Esophagus muscularis mucosa (tissue), 4 donors: ENCODE data around the gene UNC45A. TPM values are rescaled to one million over a fixed set of nuclear protein-coding genes. Genes with fewer than 3 reads are reported as not detected.
"Not testable (repeated sequence)": the region's sequence is repeated elsewhere in the genome, so short reads cannot be mapped to it uniquely, and the experiment has no call there.

Source experiments
- DNase-seq: peaks from one replicate; pipeline ENCODE4 v3.0.0-alpha.2; 2017; ENCODE audit errors: extremely low spot score
- H3K27ac ChIP-seq, 4 donors: fragments of 200-600 bp; sonication (generic); replicated peaks in 1 of 4; 1 replicate in 3 of 4; 2 replicates in 1 of 4; pipeline ENCODE4 v1.5.1; 2016 to 2019; ENCODE audit warnings: mild to moderate bottlenecking in 1 of 4
- H3K27me3 ChIP-seq, 4 donors: fragments of 200-600 bp; sonication (generic); one replicate each; pipeline versions ENCODE4 v1.5.1 to v1.6.0; 2016 to 2019
- H3K36me3 ChIP-seq, 4 donors: fragments of 200-600 bp; sonication (generic); one replicate each; pipeline ENCODE4 v1.5.1; 2016 to 2019
- H3K4me1 ChIP-seq, 4 donors: fragments of 200-600 bp; sonication (generic); one replicate each; pipeline ENCODE4 v1.5.1; 2016 to 2019
- H3K4me3 ChIP-seq, 4 donors: fragments of 200-600 bp; sonication (generic); 1 replicate in 2 of 4; 2 replicates in 2 of 4; pipeline ENCODE4 v1.5.1; 2016 to 2019; ENCODE audit warnings: mild to moderate bottlenecking in 4 of 4, moderate library complexity in 1 of 4
- H3K9me3 ChIP-seq, 4 donors: fragments of 200-600 bp; sonication (generic); 1 replicate in 3 of 4; 2 replicates in 1 of 4; pipeline ENCODE4 v1.5.1; 2016 to 2019
- EP300 ChIP-seq: sonication (generic); formaldehyde crosslinking; IDR thresholded peaks from one replicate; pipeline ENCODE4 v1.6.1; 2017; ENCODE audit warnings: antibody characterized with exemption
- POLR2A ChIP-seq: fragments of 450-650 bp; IDR thresholded peaks from one replicate; pipeline ENCODE4 v1.6.1; 2017; ENCODE audit warnings: antibody characterized with exemption, moderate library complexity, mild to moderate bottlenecking, low read depth
- POLR2AphosphoS5 ChIP-seq, 2 donors: sonication (generic); formaldehyde crosslinking; IDR thresholded peaks; one replicate each; pipeline ENCODE4 v1.6.1; 2017; ENCODE audit warnings: antibody characterized with exemption in 2 of 2
- WGBS: methylation state at CpG from one replicate; pipeline ENCODE4 v1.1.5; 2018; 5-methylcytosine and 5-hydroxymethylcytosine counted together
- intact Hi-C: fragments of 100-400 bp; cut with DNase I; formaldehyde crosslinking; loops from one replicate; pipeline ENCODE4 v1.15.1; 2023
- total RNA-seq, 4 donors: library from RNA; depleted of rRNA; stranded (reverse); fragments of >200 nt; gene quantifications; one replicate each; pipeline versions ENCODE4 v1.1.0 to v1.2.1, GENCODE V29; 2016
- TF ChIP-seq, protein P1 (sequence below), 3 experiments: fragments of 200-600 bp in 2 of 3; fragments of 450-650 bp in 1 of 3; sonication (generic) in 2 of 3; IDR thresholded peaks; one replicate each; pipeline ENCODE4 v1.5.1; 2017 to 2019; ENCODE audit warnings: antibody characterized with exemption in 3 of 3, mild to moderate bottlenecking in 2 of 3, moderate library complexity in 1 of 3

Gene UNC45A
- total RNA-seq, 4 donors from 2014 or later, result 88.6 to 113 (median 93.2) TPM

- TF ChIP-seq EP300 (no peak), POLR2AphosphoS5 (IDR thresholded peaks at IDR 0.05) (no peak)
- no peaks in the 10 kb centered on the region for H3K9me3 ChIP-seq
- H3K4me3 ChIP-seq, result no peak overlapping the region
- peaks cover 0 to 10% (median 0%) of the 10 kb centered on the region in 4 donors for H3K4me1 ChIP-seq
- DNase-seq, result no peak
- intact Hi-C loops, result no loop called here
- WGBS, result 88% methylated on average over 4 of the region's 4 CpGs
- H3K27me3 ChIP-seq, result no peaks in the 10 kb centered on the region
- no peak overlapping the region for H3K27ac ChIP-seq
- peaks cover 35 to 52% (median 47%) of the 10 kb centered on the region in 4 donors for H3K36me3 ChIP-seq
Observed at GRCh38 chr15:90921887-90922286, 13.2 kb upstream of the UNC45A start.

GRCh38 chr15:90922712-90923322 lies 12.3 kb upstream of the UNC45A start:
- H3K27me3 ChIP-seq, DNase-seq, H3K9me3 ChIP-seq, H3K4me3 ChIP-seq, intact Hi-C loops, H3K27ac ChIP-seq, H3K4me1 ChIP-seq: not testable (repeated sequence)
- WGBS, result 89% methylated on average over 7 of the region's 7 CpGs
- H3K36me3 ChIP-seq, result peaks cover 27 to 43% (median 37%) of the 10 kb centered on the region in 4 donors

DNA sequence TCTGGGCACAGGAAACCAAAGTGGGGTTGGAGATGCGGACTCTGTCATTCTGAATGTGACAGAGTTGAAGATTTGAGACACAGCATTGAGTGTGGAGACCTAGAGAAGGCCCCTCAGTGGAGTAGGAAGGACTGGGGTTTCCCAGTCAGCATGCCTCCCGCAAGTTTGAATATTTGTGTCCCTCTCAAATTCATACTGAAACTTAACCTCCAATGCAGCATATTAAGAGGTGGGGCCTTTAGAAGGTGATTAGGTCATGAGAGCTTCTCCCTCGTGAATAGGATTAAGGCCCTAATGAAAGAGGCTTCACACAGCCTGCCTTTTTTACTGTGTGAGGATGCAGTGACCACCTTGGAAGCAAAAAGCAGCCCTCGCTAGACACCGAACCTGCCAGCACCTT lies 10.7 kb upstream of the UNC45A start:
- H3K36me3 ChIP-seq, result peaks cover 12 to 27% (median 22%) of the 10 kb centered on the region in 4 donors

DNA sequence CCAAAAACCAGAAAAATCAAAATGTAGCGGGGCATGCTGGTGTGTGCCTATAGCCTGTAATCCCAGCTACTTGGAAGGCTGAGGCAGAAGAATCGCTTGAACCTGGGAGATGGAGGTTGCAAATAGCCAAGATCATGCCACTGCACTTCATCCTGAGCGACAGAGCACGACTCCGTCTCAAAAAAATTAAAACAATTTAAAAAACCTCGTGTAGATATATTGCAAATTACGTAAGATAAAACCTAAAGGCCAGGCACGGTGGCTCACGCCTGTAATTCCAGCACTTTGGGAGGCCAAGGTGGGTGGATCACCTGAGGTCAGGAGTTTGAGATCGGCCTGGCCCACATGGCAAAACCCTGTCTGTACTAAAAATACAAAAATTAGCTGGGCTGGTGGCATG lies 8.3 kb upstream of the UNC45A start:
- H3K4me3 ChIP-seq, intact Hi-C loops, H3K9me3 ChIP-seq, H3K27ac ChIP-seq, H3K36me3 ChIP-seq, DNase-seq, H3K27me3 ChIP-seq: not testable (repeated sequence)
- WGBS, result 91% methylated on average over 10 of the region's 10 CpGs
- peaks cover 15 to 24% (median 23%) of the 10 kb centered on the region in 4 donors for H3K4me1 ChIP-seq

More for the DNA sequence above, 10.7 kb upstream of the UNC45A start:
- no peaks in the 10 kb centered on the region for H3K9me3 ChIP-seq
- H3K27me3 ChIP-seq, result no peaks in the 10 kb centered on the region
- intact Hi-C loops, result no loop called here
- no peak overlapping the region for H3K27ac ChIP-seq
- H3K4me1 ChIP-seq, result peaks cover 0 to 4% (median 3%) of the 10 kb centered on the region in 4 donors
- TF ChIP-seq POLR2AphosphoS5 (IDR thresholded peaks at IDR 0.05), result no peak
- TF ChIP-seq, protein P1, sequence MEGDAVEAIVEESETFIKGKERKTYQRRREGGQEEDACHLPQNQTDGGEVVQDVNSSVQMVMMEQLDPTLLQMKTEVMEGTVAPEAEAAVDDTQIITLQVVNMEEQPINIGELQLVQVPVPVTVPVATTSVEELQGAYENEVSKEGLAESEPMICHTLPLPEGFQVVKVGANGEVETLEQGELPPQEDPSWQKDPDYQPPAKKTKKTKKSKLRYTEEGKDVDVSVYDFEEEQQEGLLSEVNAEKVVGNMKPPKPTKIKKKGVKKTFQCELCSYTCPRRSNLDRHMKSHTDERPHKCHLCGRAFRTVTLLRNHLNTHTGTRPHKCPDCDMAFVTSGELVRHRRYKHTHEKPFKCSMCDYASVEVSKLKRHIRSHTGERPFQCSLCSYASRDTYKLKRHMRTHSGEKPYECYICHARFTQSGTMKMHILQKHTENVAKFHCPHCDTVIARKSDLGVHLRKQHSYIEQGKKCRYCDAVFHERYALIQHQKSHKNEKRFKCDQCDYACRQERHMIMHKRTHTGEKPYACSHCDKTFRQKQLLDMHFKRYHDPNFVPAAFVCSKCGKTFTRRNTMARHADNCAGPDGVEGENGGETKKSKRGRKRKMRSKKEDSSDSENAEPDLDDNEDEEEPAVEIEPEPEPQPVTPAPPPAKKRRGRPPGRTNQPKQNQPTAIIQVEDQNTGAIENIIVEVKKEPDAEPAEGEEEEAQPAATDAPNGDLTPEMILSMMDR (IDR thresholded peaks at IDR 0.05), result no peak
- no peak for TF ChIP-seq EP300
- TF ChIP-seq POLR2A, result no peak
- no peak overlapping the region for H3K4me3 ChIP-seq
- DNase-seq, result no peak
- 94% methylated on average over 5 of the region's 5 CpGs for WGBS

DNA sequence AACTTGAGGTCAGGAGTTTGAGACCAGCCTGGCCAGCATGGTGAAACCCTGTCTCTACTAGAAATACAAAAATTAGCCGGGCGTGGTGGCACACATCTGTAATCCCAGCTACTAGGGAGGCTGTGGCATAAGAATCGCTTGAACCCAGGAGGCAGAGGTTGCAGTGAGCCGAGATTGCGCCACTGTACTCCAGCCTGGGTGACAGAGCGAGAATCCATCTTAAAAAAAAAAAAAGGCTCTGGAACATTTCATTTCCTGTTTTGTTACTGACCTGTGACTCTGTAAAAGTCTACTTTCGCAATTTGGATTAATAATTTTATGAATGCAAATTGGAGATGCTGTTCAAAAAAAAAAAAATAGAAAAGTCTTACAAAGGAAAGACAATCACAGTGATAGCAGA lies 7.0 kb upstream of the UNC45A start:
- H3K27me3 ChIP-seq, DNase-seq, H3K4me3 ChIP-seq, H3K36me3 ChIP-seq, H3K27ac ChIP-seq, H3K9me3 ChIP-seq, intact Hi-C loops: not testable (repeated sequence)
- WGBS, result 85% methylated on average over 7 of the region's 7 CpGs
- H3K4me1 ChIP-seq, result peaks cover 23 to 37% (median 33%) of the 10 kb centered on the region in 4 donors

DNA sequence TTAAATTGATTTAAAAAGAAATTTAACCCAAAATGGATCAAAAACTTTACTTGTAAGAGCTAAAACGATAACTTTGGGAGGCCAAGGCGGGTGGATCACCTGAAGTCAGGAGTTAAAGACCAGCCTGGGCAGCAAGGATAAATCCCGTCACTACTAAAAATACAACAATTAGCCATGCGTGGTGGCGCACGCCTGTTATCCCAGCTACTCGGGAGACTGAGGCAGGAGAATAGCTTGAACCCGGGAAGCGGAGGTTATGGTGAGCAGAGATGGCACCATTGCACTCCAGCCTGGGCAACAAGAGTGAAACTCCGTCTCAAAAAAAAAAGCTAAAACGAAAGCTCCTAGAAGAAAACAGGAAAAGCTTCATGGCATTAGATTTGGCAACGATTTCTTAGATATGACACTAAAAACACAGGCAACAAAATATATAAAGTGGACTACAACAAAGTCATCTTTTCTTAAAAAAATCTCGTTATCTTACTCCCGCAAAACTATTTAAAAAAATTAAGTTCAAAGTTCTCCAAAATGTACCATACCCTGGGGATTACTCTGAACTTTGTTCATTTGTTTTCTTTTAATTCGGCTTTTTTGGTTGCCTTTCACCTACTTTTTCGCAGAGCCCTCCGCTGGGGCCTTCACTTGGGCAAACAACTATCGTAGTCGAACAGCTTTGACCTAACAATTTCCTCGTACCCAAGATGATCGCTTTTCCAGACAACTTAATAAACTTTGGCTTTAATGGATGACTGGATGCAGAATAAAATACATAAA lies 5.7 kb upstream of the UNC45A start:
- peak overlapping the region; percentile 63 to 67 (median 63) for H3K4me3 ChIP-seq
- intact Hi-C loops, result no loop called here
- WGBS, result 60% methylated on average over 21 of the region's 21 CpGs
- peak overlapping the region; percentile 86 to 94 (median 88) for H3K27ac ChIP-seq
- no peak for DNase-seq
- TF ChIP-seq POLR2A (no peak), EP300 (no peak), POLR2AphosphoS5 (IDR thresholded peaks at IDR 0.05) (no peak)
- TF ChIP-seq, protein P1 (IDR thresholded peaks at IDR 0.05), result no peak
- H3K27me3 ChIP-seq, result no peaks in the 10 kb centered on the region
- H3K4me1 ChIP-seq, result peaks cover 24 to 50% (median 43%) of the 10 kb centered on the region in 4 donors
- H3K36me3 ChIP-seq, result no peaks in the 10 kb centered on the region
- H3K9me3 ChIP-seq, result no peaks in the 10 kb centered on the region
